A549 (cell line): ENCODE data around the gene CYP8B1.

Experiments used
- EHMT2 ChIP-seq: fragments of 200-600 bp; sonication (generic); IDR thresholded peaks from 2 replicates; pipeline ENCODE4 v1.6.1; 2016; ENCODE audit warnings: antibody characterized with exemption, low read depth, mild to moderate bottlenecking, moderate library complexity
- EP300 ChIP-seq, 2 experiments: fragments of >200 bp; sonication (Bioruptor Twin); formaldehyde crosslinking; IDR thresholded peaks; 2 replicates in 1 of 2; 3 replicates in 1 of 2; pipeline ENCODE4 v1.6.1; 2016 to 2017
- GATA3 ChIP-seq: IDR thresholded peaks from 2 replicates; pipeline ENCODE4 v1.6.1; 2012; ENCODE audit warnings: borderline replicate concordance
- JUN ChIP-seq, 2 experiments: fragments of >200 bp; sonication (Bioruptor Twin); formaldehyde crosslinking; IDR thresholded peaks; 2 replicates in 1 of 2; 3 replicates in 1 of 2; pipeline ENCODE4 v1.6.1; 2016 to 2017
- MYC ChIP-seq: IDR thresholded peaks from 2 replicates; pipeline ENCODE4 v1.6.1; 2012; ENCODE audit warnings: mild to moderate bottlenecking, inconsistent platforms, low read length, improper control_type of control experiment, borderline replicate concordance
- PHF8 ChIP-seq: fragments of 200-600 bp; sonication (generic); IDR thresholded peaks from 2 replicates; pipeline ENCODE4 v1.6.1; 2016; ENCODE audit warnings: low read depth, mild to moderate bottlenecking, antibody characterized with exemption, moderate library complexity, borderline replicate concordance
- POLR2A ChIP-seq: IDR thresholded peaks from 2 replicates; pipeline ENCODE4 v1.6.1; 2012; ENCODE audit warnings: mild to moderate bottlenecking, low read length
- RCOR1 ChIP-seq: fragments of 150-350 bp; IDR thresholded peaks from 2 replicates; pipeline ENCODE4 v1.6.1; 2014; ENCODE audit warnings: antibody characterized with exemption, low read length, low read depth
- ZFP36 ChIP-seq: fragments of 450-650 bp; IDR thresholded peaks from 2 replicates; pipeline ENCODE4 v1.6.1; 2014; ENCODE audit warnings: borderline replicate concordance; ENCODE audit not compliant: partially characterized antibody
- TF ChIP-seq, protein P1 (sequence below): fragments of 250-450 bp; sonication (Bioruptor Pico); IDR thresholded peaks from 2 replicates; pipeline ENCODE4 v1.5.0; 2020; ENCODE audit warnings: low read depth, mild to moderate bottlenecking, moderate library complexity
- TF ChIP-seq, protein P2 (sequence below): fragments of >200 bp; sonication (Bioruptor Twin); formaldehyde crosslinking; IDR thresholded peaks from 3 replicates; pipeline ENCODE4 v1.5.1; 2016
- TF ChIP-seq, protein P3 (sequence below): fragments of 150-350 bp; IDR thresholded peaks from 2 replicates; pipeline ENCODE4 v1.6.1; 2014; ENCODE audit warnings: low read depth, mild to moderate bottlenecking, low read length

DNA sequence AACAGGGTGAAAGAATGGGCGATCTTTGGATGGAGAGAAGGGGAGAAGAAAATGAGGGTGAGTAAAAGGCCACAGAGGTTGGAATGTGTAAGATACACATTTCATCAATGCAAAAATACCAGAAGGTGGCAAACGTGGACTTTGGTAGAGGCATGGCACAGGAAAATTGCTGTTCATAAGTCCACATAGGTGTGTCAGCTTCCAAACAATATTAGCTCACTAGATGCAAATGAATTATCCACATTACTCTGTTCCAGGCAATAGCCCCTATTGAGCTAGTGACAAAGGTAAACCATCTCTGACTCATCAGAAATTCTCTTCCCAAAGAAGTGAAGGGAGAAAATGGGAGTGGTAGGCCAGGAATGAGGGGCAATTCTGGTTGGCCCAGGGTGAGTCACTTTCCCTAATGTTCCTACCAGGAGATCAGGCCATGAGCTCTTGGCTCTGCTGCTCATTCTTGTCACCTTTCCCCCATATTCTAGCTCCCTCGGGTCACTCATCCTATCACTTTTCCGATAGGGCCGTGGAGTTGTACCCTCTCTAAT is 46.5 kb downstream of the CYP8B1 start:
- TF ChIP-seq, protein P1, sequence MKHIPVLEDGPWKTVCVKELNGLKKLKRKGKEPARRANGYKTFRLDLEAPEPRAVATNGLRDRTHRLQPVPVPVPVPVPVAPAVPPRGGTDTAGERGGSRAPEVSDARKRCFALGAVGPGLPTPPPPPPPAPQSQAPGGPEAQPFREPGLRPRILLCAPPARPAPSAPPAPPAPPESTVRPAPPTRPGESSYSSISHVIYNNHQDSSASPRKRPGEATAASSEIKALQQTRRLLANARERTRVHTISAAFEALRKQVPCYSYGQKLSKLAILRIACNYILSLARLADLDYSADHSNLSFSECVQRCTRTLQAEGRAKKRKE (CRISPR knock-in tag): no peak
- TF ChIP-seq EHMT2 (no peak), PHF8 (no peak), MYC (no peak), POLR2A (no peak), EP300 (IDR thresholded peaks at IDR 0.05) (no peak), GATA3 (no peak), JUN (IDR thresholded peaks at IDR 0.05) (no peak), RCOR1 (no peak), ZFP36 (no peak)
- TF ChIP-seq, protein P2, sequence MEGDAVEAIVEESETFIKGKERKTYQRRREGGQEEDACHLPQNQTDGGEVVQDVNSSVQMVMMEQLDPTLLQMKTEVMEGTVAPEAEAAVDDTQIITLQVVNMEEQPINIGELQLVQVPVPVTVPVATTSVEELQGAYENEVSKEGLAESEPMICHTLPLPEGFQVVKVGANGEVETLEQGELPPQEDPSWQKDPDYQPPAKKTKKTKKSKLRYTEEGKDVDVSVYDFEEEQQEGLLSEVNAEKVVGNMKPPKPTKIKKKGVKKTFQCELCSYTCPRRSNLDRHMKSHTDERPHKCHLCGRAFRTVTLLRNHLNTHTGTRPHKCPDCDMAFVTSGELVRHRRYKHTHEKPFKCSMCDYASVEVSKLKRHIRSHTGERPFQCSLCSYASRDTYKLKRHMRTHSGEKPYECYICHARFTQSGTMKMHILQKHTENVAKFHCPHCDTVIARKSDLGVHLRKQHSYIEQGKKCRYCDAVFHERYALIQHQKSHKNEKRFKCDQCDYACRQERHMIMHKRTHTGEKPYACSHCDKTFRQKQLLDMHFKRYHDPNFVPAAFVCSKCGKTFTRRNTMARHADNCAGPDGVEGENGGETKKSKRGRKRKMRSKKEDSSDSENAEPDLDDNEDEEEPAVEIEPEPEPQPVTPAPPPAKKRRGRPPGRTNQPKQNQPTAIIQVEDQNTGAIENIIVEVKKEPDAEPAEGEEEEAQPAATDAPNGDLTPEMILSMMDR: no peak
- TF ChIP-seq, protein P3, sequence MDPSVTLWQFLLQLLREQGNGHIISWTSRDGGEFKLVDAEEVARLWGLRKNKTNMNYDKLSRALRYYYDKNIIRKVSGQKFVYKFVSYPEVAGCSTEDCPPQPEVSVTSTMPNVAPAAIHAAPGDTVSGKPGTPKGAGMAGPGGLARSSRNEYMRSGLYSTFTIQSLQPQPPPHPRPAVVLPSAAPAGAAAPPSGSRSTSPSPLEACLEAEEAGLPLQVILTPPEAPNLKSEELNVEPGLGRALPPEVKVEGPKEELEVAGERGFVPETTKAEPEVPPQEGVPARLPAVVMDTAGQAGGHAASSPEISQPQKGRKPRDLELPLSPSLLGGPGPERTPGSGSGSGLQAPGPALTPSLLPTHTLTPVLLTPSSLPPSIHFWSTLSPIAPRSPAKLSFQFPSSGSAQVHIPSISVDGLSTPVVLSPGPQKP: no peak
